MM.1S (cell line): ENCODE results near the gene TMEM273.

ENCODE experiments used
- DNase-seq: peaks from one replicate; pipeline ENCODE4 v3.0.0-alpha.2; 2015
- H2AFZ ChIP-seq: fragments of 300-600 bp; sonication (generic); 2 replicates; pipeline ENCODE4 v1.6.0; 2016; ENCODE audit warnings: antibody characterized with exemption, low read length
- H3F3A ChIP-seq: fragments of 300-600 bp; sonication (generic); 2 replicates; pipeline ENCODE4 v1.6.1; 2016; ENCODE audit warnings: mild to moderate bottlenecking, antibody characterized with exemption, low read length, moderate library complexity, mixed read lengths; ENCODE audit not compliant: insufficient read depth
- H3K27ac ChIP-seq: fragments of 300-600 bp; sonication (generic); 2 replicates; pipeline ENCODE4 v1.5.1; 2016; ENCODE audit warnings: mild to moderate bottlenecking, low read length
- H3K27me3 ChIP-seq: fragments of 300-600 bp; sonication (generic); replicated peaks from 2 replicates; pipeline ENCODE4 v1.6.0; 2016; ENCODE audit warnings: low read length; ENCODE audit not compliant: insufficient read depth
- H3K36me3 ChIP-seq: fragments of 300-600 bp; sonication (generic); replicated peaks from 2 replicates; pipeline ENCODE4 v1.6.1; 2016; ENCODE audit warnings: mild to moderate bottlenecking, low read length, mixed read lengths; ENCODE audit not compliant: insufficient read depth
- H3K4me1 ChIP-seq: fragments of 300-600 bp; sonication (generic); 2 replicates; pipeline ENCODE4 v1.6.1; 2016; ENCODE audit warnings: low read length, mixed read lengths
- H3K4me2 ChIP-seq: fragments of 300-600 bp; sonication (generic); 2 replicates; pipeline ENCODE4 v1.6.0; 2016; ENCODE audit warnings: low read depth, low read length
- H3K4me3 ChIP-seq: fragments of 300-600 bp; sonication (generic); 2 replicates; pipeline ENCODE4 v1.5.1; 2016; ENCODE audit warnings: low read length, mixed read lengths
- H3K79me2 ChIP-seq: fragments of 300-600 bp; sonication (generic); 2 replicates; pipeline ENCODE4 v1.6.1; 2016; ENCODE audit warnings: mixed run types, low read length, mixed read lengths
- H3K9ac ChIP-seq: fragments of 300-600 bp; sonication (generic); 2 replicates; pipeline ENCODE4 v1.6.1; 2016; ENCODE audit warnings: low read length, mixed read lengths
- H3K9me2 ChIP-seq: fragments of 300-600 bp; sonication (generic); replicated peaks from 2 replicates; pipeline ENCODE4 v1.6.1; 2016; ENCODE audit warnings: mild to moderate bottlenecking, low read length, mixed read lengths; ENCODE audit not compliant: insufficient read depth
- H3K9me3 ChIP-seq: fragments of 300-600 bp; sonication (generic); replicated peaks from 2 replicates; pipeline ENCODE4 v1.6.1; 2016; ENCODE audit warnings: mild to moderate bottlenecking, low read length, mixed read lengths; ENCODE audit not compliant: insufficient read depth
- H4K20me1 ChIP-seq: fragments of 300-600 bp; sonication (generic); 2 replicates; pipeline ENCODE4 v1.6.1; 2016; ENCODE audit warnings: mild to moderate bottlenecking, low read length, moderate library complexity, mixed read lengths; ENCODE audit not compliant: insufficient read depth
- EZH2 ChIP-seq: fragments of 300-600 bp; sonication (generic); optimal IDR thresholded peaks from 2 replicates; pipeline ENCODE3; 2017; ENCODE audit warnings: low read depth, mild to moderate bottlenecking, antibody characterized with exemption, low read length, mixed read lengths
- EZH2phosphoT487 ChIP-seq: fragments of 300-600 bp; sonication (generic); IDR thresholded peaks from 2 replicates; pipeline ENCODE4 v1.6.1; 2018; ENCODE audit warnings: antibody characterized with exemption, low read length
- TF ChIP-seq, protein P1 (sequence below): fragments of 300-600 bp; sonication (generic); IDR thresholded peaks from 2 replicates; pipeline ENCODE4 v1.5.1; 2016; ENCODE audit warnings: antibody characterized with exemption, low read length, mixed read lengths

The TMEM273 gene

DNA sequence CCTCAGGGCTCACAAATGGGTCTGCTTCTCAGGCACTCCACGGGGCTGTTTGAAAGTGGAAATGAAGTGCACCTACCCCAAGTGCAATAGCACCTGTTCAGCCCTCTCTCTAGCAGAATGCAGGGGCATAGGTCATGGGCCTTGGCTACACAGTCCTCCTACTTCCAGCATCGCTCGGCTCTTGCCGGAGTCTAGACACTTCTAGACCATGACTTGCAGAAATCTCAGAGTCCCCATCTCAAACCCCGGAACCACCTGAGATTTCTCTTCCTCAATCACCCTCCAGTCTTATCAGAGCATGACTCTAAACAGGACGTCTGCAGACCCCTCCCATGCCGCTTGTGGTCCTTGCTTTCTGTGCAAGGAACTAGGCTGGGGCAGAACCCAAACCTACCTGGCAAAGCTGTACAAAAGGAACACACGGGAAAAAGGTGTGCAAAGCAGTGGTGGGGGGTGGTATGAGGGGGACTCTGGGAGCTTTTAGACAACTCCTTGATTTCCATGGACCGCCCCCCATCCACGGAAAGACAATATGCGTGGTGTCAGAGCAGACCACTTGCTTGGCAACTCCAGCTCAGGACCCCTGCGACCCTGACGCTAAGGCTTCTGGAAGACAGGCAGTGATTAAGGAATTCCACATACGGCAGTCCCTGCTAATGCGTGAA lies 13.8 kb downstream of the TMEM273 start:
- no peaks in the 10 kb centered on the region for H3K79me2 ChIP-seq
- no peaks in the 10 kb centered on the region for H3K9me2 ChIP-seq
- TF ChIP-seq EZH2phosphoT487 = no peak
- TF ChIP-seq, protein P1, sequence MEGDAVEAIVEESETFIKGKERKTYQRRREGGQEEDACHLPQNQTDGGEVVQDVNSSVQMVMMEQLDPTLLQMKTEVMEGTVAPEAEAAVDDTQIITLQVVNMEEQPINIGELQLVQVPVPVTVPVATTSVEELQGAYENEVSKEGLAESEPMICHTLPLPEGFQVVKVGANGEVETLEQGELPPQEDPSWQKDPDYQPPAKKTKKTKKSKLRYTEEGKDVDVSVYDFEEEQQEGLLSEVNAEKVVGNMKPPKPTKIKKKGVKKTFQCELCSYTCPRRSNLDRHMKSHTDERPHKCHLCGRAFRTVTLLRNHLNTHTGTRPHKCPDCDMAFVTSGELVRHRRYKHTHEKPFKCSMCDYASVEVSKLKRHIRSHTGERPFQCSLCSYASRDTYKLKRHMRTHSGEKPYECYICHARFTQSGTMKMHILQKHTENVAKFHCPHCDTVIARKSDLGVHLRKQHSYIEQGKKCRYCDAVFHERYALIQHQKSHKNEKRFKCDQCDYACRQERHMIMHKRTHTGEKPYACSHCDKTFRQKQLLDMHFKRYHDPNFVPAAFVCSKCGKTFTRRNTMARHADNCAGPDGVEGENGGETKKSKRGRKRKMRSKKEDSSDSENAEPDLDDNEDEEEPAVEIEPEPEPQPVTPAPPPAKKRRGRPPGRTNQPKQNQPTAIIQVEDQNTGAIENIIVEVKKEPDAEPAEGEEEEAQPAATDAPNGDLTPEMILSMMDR = no peak
- no peak for TF ChIP-seq EZH2
- no peak overlapping the region for H3K9ac ChIP-seq
- no peaks in the 10 kb centered on the region for H3K9me3 ChIP-seq
- no peak overlapping the region for H3K27ac ChIP-seq
- no peak overlapping the region for H3K4me3 ChIP-seq
- no peak overlapping the region for H2AFZ ChIP-seq
- H4K20me1 ChIP-seq = no peaks in the 10 kb centered on the region
- no peaks in the 10 kb centered on the region for H3K36me3 ChIP-seq
- H3K27me3 ChIP-seq = no peaks in the 10 kb centered on the region
- no peak overlapping the region for H3K4me2 ChIP-seq
- peaks cover 9% of the 10 kb centered on the region for H3K4me1 ChIP-seq
- DNase-seq = no peak
- H3F3A ChIP-seq = no peaks in the 10 kb centered on the region

DNA sequence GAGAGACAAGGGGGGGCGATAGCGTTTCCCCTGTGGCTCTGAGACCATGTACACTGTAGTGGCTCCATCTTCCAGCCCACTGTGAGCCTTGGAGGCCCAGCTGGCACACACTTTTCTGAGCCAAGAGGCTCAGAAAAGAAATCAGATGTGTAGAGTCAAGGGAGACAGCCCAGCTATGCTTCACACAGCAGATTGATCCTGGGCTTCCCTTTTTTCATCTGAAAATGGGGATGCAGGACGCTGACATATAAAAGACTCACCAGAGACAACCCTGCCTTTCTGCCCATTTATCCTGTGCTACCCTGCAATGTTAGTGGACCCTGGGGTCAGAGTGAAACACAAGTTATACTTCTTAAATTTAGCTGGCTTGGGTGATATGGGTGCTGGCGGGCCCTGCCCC lies 14.3 kb downstream of the TMEM273 start:
- no peaks in the 10 kb centered on the region for H3K27me3 ChIP-seq
- H3K9me3 ChIP-seq = no peaks in the 10 kb centered on the region
- no peaks in the 10 kb centered on the region for H3K9me2 ChIP-seq
- H3K4me2 ChIP-seq = no peak overlapping the region
- H2AFZ ChIP-seq = no peak overlapping the region
- no peak overlapping the region for H3K9ac ChIP-seq
- H4K20me1 ChIP-seq = no peaks in the 10 kb centered on the region
- no peak overlapping the region for H3K27ac ChIP-seq
- no peak overlapping the region for H3K4me3 ChIP-seq
- no peaks in the 10 kb centered on the region for H3K36me3 ChIP-seq
- H3K4me1 ChIP-seq = peaks cover 9% of the 10 kb centered on the region
- H3K79me2 ChIP-seq = no peaks in the 10 kb centered on the region
- DNase-seq = no peak
- H3F3A ChIP-seq = no peaks in the 10 kb centered on the region
- no peak for TF ChIP-seq EZH2
- TF ChIP-seq, protein P1 = no peak
- no peak for TF ChIP-seq EZH2phosphoT487

DNA sequence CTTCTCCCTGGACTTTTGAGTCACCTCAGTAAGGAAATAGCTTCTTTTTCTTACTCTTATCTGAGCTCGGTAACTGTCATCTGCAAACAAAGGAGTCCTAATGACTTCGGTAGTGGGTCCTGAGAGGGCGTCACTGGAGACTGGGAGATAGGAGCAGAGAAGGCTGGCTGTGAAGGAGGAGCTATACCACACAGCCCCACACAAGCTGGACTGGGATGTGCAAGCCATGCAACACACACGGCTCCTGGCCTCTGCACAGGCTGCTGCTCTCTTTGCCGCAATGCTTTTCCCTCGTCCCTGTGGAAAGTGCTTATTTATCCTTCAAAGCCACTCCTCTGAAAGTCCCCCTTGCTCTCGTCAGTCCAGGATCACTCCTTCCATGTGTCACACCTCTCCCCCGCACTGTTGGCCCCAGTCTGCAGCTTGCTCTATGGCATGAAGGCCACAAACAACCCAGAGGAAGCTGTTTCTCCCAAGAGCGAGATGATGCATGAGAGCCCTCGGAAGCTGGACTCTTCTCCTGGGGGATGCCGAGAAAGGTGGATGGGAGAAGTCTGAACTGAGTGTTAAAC lies 14.9 kb downstream of the TMEM273 start:
- TF ChIP-seq EZH2phosphoT487 (no peak), EZH2 (no peak)
- TF ChIP-seq, protein P1 = no peak
- peaks cover 9% of the 10 kb centered on the region for H3K4me1 ChIP-seq
- H3F3A ChIP-seq = no peaks in the 10 kb centered on the region
- H3K27ac ChIP-seq = no peak overlapping the region
- no peaks in the 10 kb centered on the region for H3K9me2 ChIP-seq
- no peaks in the 10 kb centered on the region for H3K36me3 ChIP-seq
- no peak overlapping the region for H3K4me2 ChIP-seq
- no peaks in the 10 kb centered on the region for H3K9me3 ChIP-seq
- H3K9ac ChIP-seq = no peak overlapping the region
- no peaks in the 10 kb centered on the region for H3K27me3 ChIP-seq
- no peak overlapping the region for H3K4me3 ChIP-seq
- no peak overlapping the region for H2AFZ ChIP-seq
- H3K79me2 ChIP-seq = no peaks in the 10 kb centered on the region
- DNase-seq = no peak
- no peaks in the 10 kb centered on the region for H4K20me1 ChIP-seq
